Osteoblast (primary cell): ENCODE measurements around the gene SNED1. TPM values are rescaled to one million over a fixed set of nuclear protein-coding genes. Genes with fewer than 3 reads are reported as not detected.

Source experiments
- DNase-seq: peaks from one replicate; pipeline ENCODE4 v3.0.0; 2011; ENCODE audit warnings: low spot score, mixed read lengths; ENCODE audit not compliant: insufficient read length; ENCODE audit errors: missing footprints
- H2AFZ ChIP-seq: 2 replicates; pipeline ENCODE4 v1.6.0; 2011; ENCODE audit warnings: mild to moderate bottlenecking, low read length
- H3K27ac ChIP-seq: 2 replicates; pipeline ENCODE4 v1.5.1; 2011; ENCODE audit warnings: mild to moderate bottlenecking, low read depth, low read length, moderate library complexity
- H3K27me3 ChIP-seq: 2 replicates; pipeline ENCODE4 v1.6.0; 2012; ENCODE audit warnings: mild to moderate bottlenecking, control low read depth, inconsistent platforms, low read length, moderate library complexity; ENCODE audit not compliant: insufficient read depth
- H3K36me3 ChIP-seq: 2 replicates; pipeline ENCODE4 v1.5.1; 2011; ENCODE audit warnings: mild to moderate bottlenecking, low read length, control low read depth, moderate library complexity; ENCODE audit not compliant: insufficient read depth
- H3K4me1 ChIP-seq: 2 replicates; pipeline ENCODE4 v1.5.1; 2011; ENCODE audit warnings: mild to moderate bottlenecking, low read length, control low read depth, moderate library complexity; ENCODE audit not compliant: insufficient read depth
- H3K4me2 ChIP-seq: 2 replicates; pipeline ENCODE4 v1.6.0; 2011; ENCODE audit warnings: mild to moderate bottlenecking, low read length; ENCODE audit not compliant: insufficient read depth
- H3K4me3 ChIP-seq: fragments of 200-600 bp; sonication (generic); 3 replicates; pipeline ENCODE4 v1.5.1; 2012; ENCODE audit warnings: mild to moderate bottlenecking, low read length, inconsistent platforms; ENCODE audit not compliant: insufficient read depth
- H3K79me2 ChIP-seq: 2 replicates; pipeline ENCODE4 v1.6.0; 2012; ENCODE audit warnings: mild to moderate bottlenecking, low read length, control low read depth, inconsistent platforms; ENCODE audit not compliant: insufficient read depth
- H3K9me3 ChIP-seq: 2 replicates; pipeline ENCODE4 v1.5.1; 2011; ENCODE audit warnings: low read depth, low read length, control low read depth
- H4K20me1 ChIP-seq: 2 replicates; pipeline ENCODE4 v1.6.0; 2012; ENCODE audit warnings: mild to moderate bottlenecking, low read length, control low read depth; ENCODE audit not compliant: insufficient read depth
- CTCF ChIP-seq: IDR thresholded peaks from 2 replicates; pipeline ENCODE4 v1.5.1; 2011; ENCODE audit warnings: mild to moderate bottlenecking, low read depth, low read length, moderate library complexity; ENCODE audit errors: extremely low read depth
- total RNA-seq: library from RNA; depleted of rRNA; stranded (reverse); fragments of >200 nt; gene quantifications from 2 replicates; pipeline ENCODE4 v1.2.3, GENCODE V29; 2012

SNED1 gene
- total RNA-seq, 1 donor, result 94.8 TPM

GRCh38 chr2:240994171-240994896, 4.1 kb upstream of the SNED1 start:
- Histone ChIP-seq H3K27me3 (no peaks in the 10 kb centered on the region), H3K79me2 (no peaks in the 10 kb centered on the region), H4K20me1 (no peaks in the 10 kb centered on the region), H3K4me3 (no peak overlapping the region), H3K36me3 (no peaks in the 10 kb centered on the region), H3K9me3 (no peaks in the 10 kb centered on the region), H3K4me1 (peaks cover 26% of the 10 kb centered on the region), H2AFZ (no peak overlapping the region), H3K27ac (no peak overlapping the region), H3K4me2 (no peak overlapping the region)
- peak; percentile 23 for DNase-seq
- TF ChIP-seq CTCF, result no peak

- Histone ChIP-seq H3K79me2 (peaks cover 4% of the 10 kb centered on the region), H2AFZ (no peak overlapping the region), H3K36me3 (peaks cover 3% of the 10 kb centered on the region), H3K27ac (no peak overlapping the region), H3K4me1 (peaks cover 26% of the 10 kb centered on the region), H3K4me2 (no peak overlapping the region), H4K20me1 (peaks cover 8% of the 10 kb centered on the region), H3K27me3 (no peaks in the 10 kb centered on the region), H3K4me3 (no peak overlapping the region), H3K9me3 (no peaks in the 10 kb centered on the region)
- no peak for TF ChIP-seq CTCF
- DNase-seq, result peak; percentile 59
Observed at GRCh38 chr2:240995041-240996021, 3.1 kb upstream of the SNED1 start.

GRCh38 chr2:240996161-240996833, 2.1 kb upstream of the SNED1 start:
- H3K36me3 ChIP-seq, result peaks cover 8% of the 10 kb centered on the region
- H4K20me1 ChIP-seq, result peaks cover 16% of the 10 kb centered on the region
- no peak overlapping the region for H3K4me3 ChIP-seq
- H3K79me2 ChIP-seq, result peaks cover 8% of the 10 kb centered on the region
- TF ChIP-seq CTCF, result no peak
- no peaks in the 10 kb centered on the region for H3K9me3 ChIP-seq
- H2AFZ ChIP-seq, result no peak overlapping the region
- peak; percentile 79 for DNase-seq
- no peak overlapping the region for H3K4me2 ChIP-seq
- H3K4me1 ChIP-seq, result peaks cover 23% of the 10 kb centered on the region
- H3K27ac ChIP-seq, result no peak overlapping the region
- H3K27me3 ChIP-seq, result no peaks in the 10 kb centered on the region

GRCh38 chr2:240996834-240997140, 1.6 kb upstream of the SNED1 start:
- Histone ChIP-seq H3K27ac (no peak overlapping the region), H3K79me2 (peaks cover 8% of the 10 kb centered on the region), H3K9me3 (no peaks in the 10 kb centered on the region), H4K20me1 (peaks cover 21% of the 10 kb centered on the region), H3K4me1 (peaks cover 18% of the 10 kb centered on the region), H3K4me3 (no peak overlapping the region), H3K4me2 (no peak overlapping the region), H2AFZ (no peak overlapping the region), H3K27me3 (no peaks in the 10 kb centered on the region), H3K36me3 (peaks cover 12% of the 10 kb centered on the region)
- no peak for TF ChIP-seq CTCF
- DNase-seq, result peak; percentile 61
